Astrocyte (in vitro differentiated cells and primary cell): ENCODE results near the gene SCNN1B.

Source experiments
- EZH2 ChIP-seq: IDR thresholded peaks from 2 replicates; pipeline ENCODE4 v1.6.1; 2012; ENCODE audit warnings: mild to moderate bottlenecking, low read length, inconsistent platforms; ENCODE audit not compliant: insufficient read depth
- TF ChIP-seq, protein P1 (sequence below): IDR thresholded peaks from 2 replicates; pipeline ENCODE4 v1.5.1; 2011; ENCODE audit warnings: low read depth, mild to moderate bottlenecking, inconsistent platforms, low read length, moderate library complexity; ENCODE audit not compliant: insufficient read depth

- TF ChIP-seq, protein P1, sequence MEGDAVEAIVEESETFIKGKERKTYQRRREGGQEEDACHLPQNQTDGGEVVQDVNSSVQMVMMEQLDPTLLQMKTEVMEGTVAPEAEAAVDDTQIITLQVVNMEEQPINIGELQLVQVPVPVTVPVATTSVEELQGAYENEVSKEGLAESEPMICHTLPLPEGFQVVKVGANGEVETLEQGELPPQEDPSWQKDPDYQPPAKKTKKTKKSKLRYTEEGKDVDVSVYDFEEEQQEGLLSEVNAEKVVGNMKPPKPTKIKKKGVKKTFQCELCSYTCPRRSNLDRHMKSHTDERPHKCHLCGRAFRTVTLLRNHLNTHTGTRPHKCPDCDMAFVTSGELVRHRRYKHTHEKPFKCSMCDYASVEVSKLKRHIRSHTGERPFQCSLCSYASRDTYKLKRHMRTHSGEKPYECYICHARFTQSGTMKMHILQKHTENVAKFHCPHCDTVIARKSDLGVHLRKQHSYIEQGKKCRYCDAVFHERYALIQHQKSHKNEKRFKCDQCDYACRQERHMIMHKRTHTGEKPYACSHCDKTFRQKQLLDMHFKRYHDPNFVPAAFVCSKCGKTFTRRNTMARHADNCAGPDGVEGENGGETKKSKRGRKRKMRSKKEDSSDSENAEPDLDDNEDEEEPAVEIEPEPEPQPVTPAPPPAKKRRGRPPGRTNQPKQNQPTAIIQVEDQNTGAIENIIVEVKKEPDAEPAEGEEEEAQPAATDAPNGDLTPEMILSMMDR = no peak
- TF ChIP-seq EZH2 = no peak
These were observed 7.8 kb upstream of the SCNN1B start for GRCh38 chr16:23294260-23294659.
